GM12801 (cell line): ENCODE measurements around the gene TARS3.

Experiments
- CTCF ChIP-seq: IDR thresholded peaks from one replicate; pipeline ENCODE4 v1.5.1; 2011; ENCODE audit warnings: control low read depth; ENCODE audit not compliant: insufficient read length; ENCODE audit errors: extremely low read depth

TARS3 gene

GRCh38 chr15:101637516-101637915, 86.8 kb downstream of the TARS3 start:
- TF ChIP-seq CTCF = no peak

DNA sequence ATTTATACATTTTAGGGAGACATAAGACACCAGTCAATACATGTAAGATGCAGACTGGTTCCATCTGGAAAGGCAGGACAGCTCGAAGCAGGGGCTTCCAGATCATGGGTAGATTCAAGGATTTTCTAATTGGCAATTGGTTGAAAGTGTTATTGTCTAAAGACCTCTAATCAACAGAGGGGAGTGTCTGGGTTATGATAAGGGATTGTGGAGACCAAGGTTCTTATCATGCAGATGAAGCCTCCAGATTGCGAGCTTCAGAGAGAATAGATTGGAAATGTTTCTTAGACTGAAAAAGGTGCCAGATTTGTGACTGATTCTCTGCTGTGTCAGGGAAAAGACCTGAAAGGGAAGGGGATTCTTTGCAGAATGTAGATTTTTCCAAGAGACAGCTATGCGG, 87.2 kb downstream of the TARS3 start:
- TF ChIP-seq CTCF = no peak

DNA sequence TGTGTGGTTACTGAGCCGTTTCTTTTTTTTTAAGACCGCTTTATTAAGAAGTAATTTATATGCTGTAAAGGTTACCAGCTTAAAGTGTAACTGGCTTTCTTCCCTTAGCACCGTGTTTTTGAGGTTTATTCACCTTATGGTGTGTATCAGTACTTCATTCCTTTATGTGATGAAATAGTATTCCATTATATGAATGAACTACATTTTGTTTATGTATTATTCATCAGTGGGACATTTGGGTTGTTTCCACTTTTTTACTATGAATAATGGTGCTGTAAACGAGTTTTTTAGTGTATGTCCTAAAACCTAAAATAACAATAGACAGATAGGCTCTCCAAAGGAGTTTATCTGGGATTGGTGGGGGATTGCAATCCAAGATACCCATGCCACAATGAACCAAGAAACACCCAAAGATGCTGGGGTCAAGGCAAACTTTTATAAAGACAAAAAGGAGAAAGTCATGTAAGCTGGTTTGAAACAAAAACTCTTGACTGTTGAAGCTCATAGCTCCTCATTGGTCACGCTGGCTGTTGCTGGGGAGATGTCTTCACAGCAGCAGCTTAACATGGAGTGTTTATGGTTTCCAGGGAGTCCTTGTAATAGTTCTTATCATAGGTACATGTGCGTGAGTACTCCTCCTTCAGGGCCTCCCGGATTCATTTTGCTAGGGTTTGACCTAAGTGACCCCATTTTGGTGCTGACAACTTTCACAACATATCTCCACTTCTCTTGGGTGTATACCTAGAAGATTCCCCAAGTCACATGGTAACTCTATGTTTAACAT, 88.1 kb downstream of the TARS3 start:
- no peak for TF ChIP-seq CTCF

DNA sequence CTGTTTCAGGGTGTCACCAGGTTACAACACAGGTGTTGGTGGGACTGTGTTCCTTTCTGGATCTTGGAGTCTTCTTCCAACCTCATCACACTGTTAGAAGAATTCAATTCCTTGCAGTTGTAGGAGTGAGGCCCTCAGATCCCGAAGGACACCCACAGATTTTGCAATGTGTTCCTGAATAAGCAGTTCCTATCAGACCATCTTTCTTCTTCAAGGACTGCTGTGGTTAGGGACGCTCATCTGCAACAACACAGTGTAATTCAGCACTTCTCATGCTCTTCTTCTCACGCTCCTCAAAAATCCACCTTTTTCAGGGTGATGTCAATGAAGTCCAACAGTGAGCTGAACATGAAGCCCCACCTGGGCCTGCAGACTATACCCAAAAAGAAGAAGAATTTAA, 90.9 kb downstream of the TARS3 start:
- TF ChIP-seq CTCF = no peak

- TF ChIP-seq CTCF = no peak
Observed at GRCh38 chr15:101625980-101626379, 98.3 kb downstream of the TARS3 start.

- no peak for TF ChIP-seq CTCF
Observed at GRCh38 chr15:101625184-101625583, 99.1 kb downstream of the TARS3 start.

GRCh38 chr15:101623367-101624304, 100.6 kb downstream of the TARS3 start:
- TF ChIP-seq CTCF = no peak
